Prostate gland (tissue), 2 donors: Measurements from ENCODE around the gene APOL2. TPM values are rescaled to one million over a fixed set of nuclear protein-coding genes. Genes with fewer than 3 reads are reported as not detected.

Source experiments
- microRNA-seq: library from miRNA; unstranded; fragments of <30 nt; microRNA quantifications from one replicate; pipeline ENCODE4, GENCODE V29; 2016
- small RNA-seq, 2 donors: library from RNA; depleted of rRNA; stranded (forward); fragments of <200 nt; gene quantifications; one replicate each; pipeline ENCODE3, GENCODE V24; 2016
- total RNA-seq, 2 donors: library from RNA; depleted of rRNA; stranded (reverse); fragments of >200 nt; gene quantifications; one replicate each; pipeline ENCODE4 v1.1.0, GENCODE V29; 2016

The APOL2 gene
- total RNA-seq, 2 donors from 2014 or later = 35.2 to 64.1 TPM

Small RNA genes lying within 50 kb of the gene (microRNA-seq; reads per million reads assigned to microRNA genes)
- not detected for gene MIR6819

Small RNA genes lying within 50 kb of the gene (small RNA-seq; reads per million reads assigned to genes)
- 0 to 0.10 reads per million in 2 donors for gene MIR6819

Other genes starting within 250 kb of the APOL2 start
- 10 to 100 TPM; 59.8 to 79.4 TPM for gene RBFOX2, start 210.7 kb downstream of the APOL2 start, total RNA-seq
- 10 to 100 TPM; 18.8 to 32.2 TPM for gene APOL3, start 78.8 kb downstream of the APOL2 start, total RNA-seq
- 10 to 100 TPM; 13.6 to 25.5 TPM for gene APOL4, start 37.7 kb downstream of the APOL2 start, total RNA-seq
- gene APOL1, start 13.6 kb upstream of the APOL2 start, total RNA-seq = 10 to 100 TPM; 19.6 to 22.9 TPM
- 100 to 1,000 TPM; 295 to 329 TPM for gene MYH9, start 148.4 kb upstream of the APOL2 start, total RNA-seq
- 100 to 1,000 TPM in 1 of 2 donors, 10 to 100 TPM in 1; 74.3 to 148 TPM for gene TXN2, start 242.1 kb upstream of the APOL2 start, total RNA-seq